GM18858 (cell line): ENCODE data around the gene DLG2.
"Not testable (repeated sequence)": the region's sequence is repeated elsewhere in the genome, so short reads cannot be mapped to it uniquely, and the experiment has no call there.

Experiments
- ATAC-seq: cut with Tn5 transposase; IDR thresholded peaks from one replicate; pipeline ENCODE4 v1.9.1; 2021; ENCODE audit not compliant: unreplicated experiment

Gene DLG2

GRCh38 chr11:85475660-85476517, 151.3 kb downstream of the DLG2 start:
- ATAC-seq, result no peak

- ATAC-seq, result no peak
These were observed 154.2 kb downstream of the DLG2 start for GRCh38 chr11:85472953-85473352.

- ATAC-seq, result no peak
These were observed 162.9 kb downstream of the DLG2 start for GRCh38 chr11:85464283-85464682.

GRCh38 chr11:85459304-85459703, 167.8 kb downstream of the DLG2 start:
- ATAC-seq, result no peak

- ATAC-seq, result no peak
These were observed 182.7 kb downstream of the DLG2 start for GRCh38 chr11:85444479-85444878.

GRCh38 chr11:85440273-85440672, 186.9 kb downstream of the DLG2 start:
- ATAC-seq, result no peak

- ATAC-seq, result no peak
These were observed 188.8 kb downstream of the DLG2 start for GRCh38 chr11:85438328-85438727.

- ATAC-seq, result no peak
These were observed 195.8 kb downstream of the DLG2 start for GRCh38 chr11:85431319-85431718.

- no peak for ATAC-seq
These were observed 203.3 kb downstream of the DLG2 start for GRCh38 chr11:85423794-85424193.

- ATAC-seq, result no peak
These were observed 203.8 kb downstream of the DLG2 start for GRCh38 chr11:85423316-85423715.

- ATAC-seq, result no peak
These were observed 213.0 kb downstream of the DLG2 start for GRCh38 chr11:85414175-85414574.

GRCh38 chr11:85407648-85408047, 219.5 kb downstream of the DLG2 start:
- ATAC-seq, result no peak

- ATAC-seq, result no peak
These were observed 220.3 kb downstream of the DLG2 start for GRCh38 chr11:85406841-85407240.

GRCh38 chr11:85406316-85406715, 220.8 kb downstream of the DLG2 start:
- no peak for ATAC-seq

- ATAC-seq, result not testable (repeated sequence)
These were observed 231.6 kb downstream of the DLG2 start for GRCh38 chr11:85395515-85396055.

GRCh38 chr11:85394283-85394682, 232.9 kb downstream of the DLG2 start:
- ATAC-seq, result no peak

GRCh38 chr11:85391141-85391540, 236.0 kb downstream of the DLG2 start:
- no peak for ATAC-seq

GRCh38 chr11:85385547-85385946, 241.6 kb downstream of the DLG2 start:
- no peak for ATAC-seq

GRCh38 chr11:85385111-85385510, 242.0 kb downstream of the DLG2 start:
- ATAC-seq, result no peak

- ATAC-seq, result no peak
These were observed 248.1 kb downstream of the DLG2 start for GRCh38 chr11:85379066-85379465.

- ATAC-seq, result no peak
These were observed 249.2 kb downstream of the DLG2 start for GRCh38 chr11:85377901-85378300.

- ATAC-seq, result no peak
These were observed 267.3 kb downstream of the DLG2 start for GRCh38 chr11:85359859-85360258.

GRCh38 chr11:85355921-85356320, 271.2 kb downstream of the DLG2 start:
- no peak for ATAC-seq
